Right lobe of liver (tissue), 4 donors: ENCODE data around the gene ARNT2.

Experiments
- POLR2A ChIP-seq: fragments of 450-650 bp; IDR thresholded peaks from one replicate; pipeline ENCODE4 v1.6.1; 2017; ENCODE audit warnings: antibody characterized with exemption, mild to moderate bottlenecking
- TF ChIP-seq, protein P1 (sequence below), 4 donors: fragments of 200-600 bp in 3 of 4; fragments of 450-650 bp in 1 of 4; IDR thresholded peaks; one replicate each; pipeline versions ENCODE4 v1.5.1 to v1.8.0; 2016 to 2022; ENCODE audit warnings: antibody characterized with exemption in 4 of 4, mild to moderate bottlenecking in 2 of 4
- donor health status: DM: no; HTN: no; CAD: no.
- donor health status: DM: no; HTN: no; CAD: no.
- donor health status: DM: no; HTN: yes; CAD: no.

DNA sequence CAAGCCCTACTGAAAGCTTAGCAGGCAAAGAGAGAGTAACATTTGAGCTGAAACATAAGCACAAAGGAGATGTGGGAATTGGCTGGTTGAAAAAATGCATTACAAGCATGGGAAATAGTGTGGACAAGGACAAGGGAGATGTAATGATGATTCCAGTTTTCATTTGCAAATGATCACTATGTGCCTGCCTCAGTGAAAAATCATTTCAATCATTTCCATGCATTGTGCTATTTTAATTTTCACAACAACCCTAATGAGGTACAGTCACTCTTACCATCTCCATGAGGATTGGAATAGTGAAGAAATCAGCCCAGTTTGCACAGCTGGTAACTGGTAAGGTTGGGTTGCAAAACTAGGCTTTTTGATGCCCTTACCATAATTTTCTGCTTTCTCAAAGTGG is 123.2 kb downstream of the ARNT2 start:
- TF ChIP-seq, protein P1, sequence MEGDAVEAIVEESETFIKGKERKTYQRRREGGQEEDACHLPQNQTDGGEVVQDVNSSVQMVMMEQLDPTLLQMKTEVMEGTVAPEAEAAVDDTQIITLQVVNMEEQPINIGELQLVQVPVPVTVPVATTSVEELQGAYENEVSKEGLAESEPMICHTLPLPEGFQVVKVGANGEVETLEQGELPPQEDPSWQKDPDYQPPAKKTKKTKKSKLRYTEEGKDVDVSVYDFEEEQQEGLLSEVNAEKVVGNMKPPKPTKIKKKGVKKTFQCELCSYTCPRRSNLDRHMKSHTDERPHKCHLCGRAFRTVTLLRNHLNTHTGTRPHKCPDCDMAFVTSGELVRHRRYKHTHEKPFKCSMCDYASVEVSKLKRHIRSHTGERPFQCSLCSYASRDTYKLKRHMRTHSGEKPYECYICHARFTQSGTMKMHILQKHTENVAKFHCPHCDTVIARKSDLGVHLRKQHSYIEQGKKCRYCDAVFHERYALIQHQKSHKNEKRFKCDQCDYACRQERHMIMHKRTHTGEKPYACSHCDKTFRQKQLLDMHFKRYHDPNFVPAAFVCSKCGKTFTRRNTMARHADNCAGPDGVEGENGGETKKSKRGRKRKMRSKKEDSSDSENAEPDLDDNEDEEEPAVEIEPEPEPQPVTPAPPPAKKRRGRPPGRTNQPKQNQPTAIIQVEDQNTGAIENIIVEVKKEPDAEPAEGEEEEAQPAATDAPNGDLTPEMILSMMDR (IDR thresholded peaks at IDR 0.05): no peak
- TF ChIP-seq POLR2A: no peak
